GM12891 (cell line): ENCODE measurements around the gene ROBO2.

ENCODE experiments used
- POLR2A ChIP-seq: IDR thresholded peaks from 2 replicates; pipeline ENCODE4 v1.6.1; 2011; ENCODE audit warnings: low read depth, low read length, control low read depth
- POLR2AphosphoS5 ChIP-seq: IDR thresholded peaks from 2 replicates; pipeline ENCODE4 v1.6.1; 2011; ENCODE audit warnings: low read depth, low read length, control low read depth
- SPI1 ChIP-seq: IDR thresholded peaks from 2 replicates; pipeline ENCODE4 v1.6.1; 2011; ENCODE audit warnings: low read depth, low read length, control low read depth
- TAF1 ChIP-seq: IDR thresholded peaks from 2 replicates; pipeline ENCODE4 v1.6.1; 2011; ENCODE audit warnings: low read depth, low read length, control low read depth

DNA sequence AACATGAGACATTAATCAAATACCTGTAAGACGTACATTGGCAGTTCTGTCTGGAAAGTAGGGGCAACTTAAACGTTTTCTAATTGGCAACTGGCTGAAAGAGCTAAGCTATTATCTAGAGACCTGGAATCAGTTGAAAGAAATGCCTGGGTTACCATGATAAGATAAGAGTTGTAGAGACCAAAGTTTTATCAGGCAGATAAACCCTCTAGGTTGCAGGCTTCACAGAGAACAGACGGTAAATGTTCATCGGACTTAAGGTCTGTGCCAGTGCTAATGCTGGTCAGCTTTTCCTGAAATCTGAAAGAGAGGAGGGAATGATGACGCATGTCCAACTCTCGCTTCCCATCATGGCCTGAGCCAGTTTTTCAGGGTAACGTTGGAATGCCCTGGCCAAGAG, 196.2 kb downstream of the ROBO2 start:
- TF ChIP-seq POLR2A, result no peak
- TF ChIP-seq TAF1, result no peak
- TF ChIP-seq POLR2AphosphoS5, result no peak
- TF ChIP-seq SPI1, result no peak
